ENCODE results near the gene MRPL55. TPM values are rescaled to one million over a fixed set of nuclear protein-coding genes. Genes with fewer than 3 reads are reported as not detected.

The MRPL55 gene
- total and polyA plus RNA-seq, 4 donors = 44.4 to 137 (median 73.3) TPM

DNA sequence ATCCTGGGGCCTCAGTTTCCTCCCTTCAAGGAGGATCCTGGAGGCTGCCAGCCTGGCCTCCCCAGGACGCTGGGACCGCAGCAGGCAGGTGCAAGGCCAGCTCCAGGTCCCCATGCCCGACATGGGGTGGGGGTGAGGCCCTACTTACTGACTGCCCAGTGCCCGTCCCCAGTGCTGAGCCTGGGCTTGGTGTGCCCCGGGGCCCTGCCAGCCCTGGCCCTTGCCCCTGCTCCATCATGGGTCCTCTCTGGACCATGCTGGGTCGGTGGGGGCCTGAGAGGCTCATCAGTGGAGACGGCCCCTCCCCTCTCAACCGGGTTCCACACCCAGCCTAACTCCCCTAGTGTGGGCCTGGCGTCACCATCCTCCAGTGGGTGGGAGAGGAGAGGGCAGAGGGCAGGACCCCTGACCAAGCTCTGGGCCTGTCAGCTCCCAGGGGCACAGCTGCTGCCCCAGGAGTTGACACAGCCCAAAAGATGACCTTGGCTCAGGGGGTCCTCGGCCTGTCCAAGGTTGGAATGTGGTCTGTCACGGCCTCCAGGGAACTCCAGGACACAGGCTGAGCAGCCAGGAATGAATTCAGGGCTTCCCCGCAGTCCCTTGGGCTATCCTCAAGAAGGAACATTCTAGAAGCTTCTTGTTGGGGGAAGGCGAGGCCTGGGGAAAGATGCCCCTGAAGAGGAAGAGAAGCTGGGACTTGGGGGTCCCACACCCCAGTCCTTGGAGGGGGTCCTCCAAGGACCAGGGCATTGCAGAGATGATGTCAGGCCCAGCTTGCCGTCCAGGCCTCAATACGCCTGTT, 44.2 kb downstream of the MRPL55 start:
- Histone ChIP-seq H3K27ac (ENCODE audit: low read depth in 1 of 2, low read length in 1 of 2) (no peak overlapping the region), H3K4me1 (ENCODE audit: control insufficient read depth in 5 of 5, insufficient read depth in 5 of 5, low read length in 5 of 5) (peaks cover 0 to 2% (median 0%) of the 10 kb centered on the region in 5 donors), H3K36me3 (ENCODE audit: control insufficient read depth in 4 of 4, insufficient read depth in 4 of 4, low read length in 4 of 4) (no peaks in the 10 kb centered on the region), H3K4me3 (no peak overlapping the region), H3K9me3 (ENCODE audit: control insufficient read depth in 4 of 4, insufficient read depth in 3 of 4, low read length in 3 of 4) (peaks cover 0 to 2% (median 0%) of the 10 kb centered on the region in 4 donors), H3K27me3 (ENCODE audit: control insufficient read depth in 3 of 3, insufficient read depth in 3 of 3, low read length in 2 of 3) (peaks cover 5 to 37% (median 34%) of the 10 kb centered on the region in 3 donors), H3K9ac (ENCODE audit: insufficient read depth in 1 of 2, low read length in 2 of 2) (no peak overlapping the region)
- WGBS, 2 donors = 76 to 80% methylated on average over 15 of the region's 15 CpGs
- DNase-seq (no peak), ATAC-seq (ENCODE audit: insufficient read depth, low FRiP score) (no peak)
- TF ChIP-seq, protein P1, sequence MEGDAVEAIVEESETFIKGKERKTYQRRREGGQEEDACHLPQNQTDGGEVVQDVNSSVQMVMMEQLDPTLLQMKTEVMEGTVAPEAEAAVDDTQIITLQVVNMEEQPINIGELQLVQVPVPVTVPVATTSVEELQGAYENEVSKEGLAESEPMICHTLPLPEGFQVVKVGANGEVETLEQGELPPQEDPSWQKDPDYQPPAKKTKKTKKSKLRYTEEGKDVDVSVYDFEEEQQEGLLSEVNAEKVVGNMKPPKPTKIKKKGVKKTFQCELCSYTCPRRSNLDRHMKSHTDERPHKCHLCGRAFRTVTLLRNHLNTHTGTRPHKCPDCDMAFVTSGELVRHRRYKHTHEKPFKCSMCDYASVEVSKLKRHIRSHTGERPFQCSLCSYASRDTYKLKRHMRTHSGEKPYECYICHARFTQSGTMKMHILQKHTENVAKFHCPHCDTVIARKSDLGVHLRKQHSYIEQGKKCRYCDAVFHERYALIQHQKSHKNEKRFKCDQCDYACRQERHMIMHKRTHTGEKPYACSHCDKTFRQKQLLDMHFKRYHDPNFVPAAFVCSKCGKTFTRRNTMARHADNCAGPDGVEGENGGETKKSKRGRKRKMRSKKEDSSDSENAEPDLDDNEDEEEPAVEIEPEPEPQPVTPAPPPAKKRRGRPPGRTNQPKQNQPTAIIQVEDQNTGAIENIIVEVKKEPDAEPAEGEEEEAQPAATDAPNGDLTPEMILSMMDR (IDR thresholded peaks at IDR 0.05; ENCODE audit: control extremely low read depth, extremely low read depth) = no peak

DNA sequence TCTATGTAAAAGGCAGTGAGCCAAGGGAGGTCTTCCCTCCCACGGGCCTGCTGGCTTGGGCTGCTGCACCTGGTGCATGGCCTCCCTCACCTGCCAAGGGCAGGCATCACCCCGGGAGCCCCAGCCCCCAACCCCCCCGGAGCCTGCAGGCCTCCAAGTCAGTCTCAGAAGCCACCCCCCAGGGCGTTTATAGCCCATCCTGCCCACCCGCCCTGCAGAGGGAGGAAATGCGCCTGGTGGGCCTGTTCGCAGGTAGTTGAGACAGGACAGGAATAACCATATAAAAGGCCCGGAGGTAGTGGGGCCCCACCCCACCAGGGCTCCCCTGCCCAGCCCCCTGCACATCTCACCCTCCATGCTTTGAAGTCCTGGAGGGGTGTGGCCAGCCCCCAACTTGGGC, 44.8 kb downstream of the MRPL55 start:
- Histone ChIP-seq H3K9ac (ENCODE audit: insufficient read depth in 1 of 2, low read length in 2 of 2) (no peak overlapping the region), H3K9me3 (ENCODE audit: control insufficient read depth in 4 of 4, insufficient read depth in 3 of 4, low read length in 3 of 4) (peaks cover 0 to 2% (median 0%) of the 10 kb centered on the region in 4 donors)
- ATAC-seq (ENCODE audit: insufficient read depth, low FRiP score) = no peak

DNA sequence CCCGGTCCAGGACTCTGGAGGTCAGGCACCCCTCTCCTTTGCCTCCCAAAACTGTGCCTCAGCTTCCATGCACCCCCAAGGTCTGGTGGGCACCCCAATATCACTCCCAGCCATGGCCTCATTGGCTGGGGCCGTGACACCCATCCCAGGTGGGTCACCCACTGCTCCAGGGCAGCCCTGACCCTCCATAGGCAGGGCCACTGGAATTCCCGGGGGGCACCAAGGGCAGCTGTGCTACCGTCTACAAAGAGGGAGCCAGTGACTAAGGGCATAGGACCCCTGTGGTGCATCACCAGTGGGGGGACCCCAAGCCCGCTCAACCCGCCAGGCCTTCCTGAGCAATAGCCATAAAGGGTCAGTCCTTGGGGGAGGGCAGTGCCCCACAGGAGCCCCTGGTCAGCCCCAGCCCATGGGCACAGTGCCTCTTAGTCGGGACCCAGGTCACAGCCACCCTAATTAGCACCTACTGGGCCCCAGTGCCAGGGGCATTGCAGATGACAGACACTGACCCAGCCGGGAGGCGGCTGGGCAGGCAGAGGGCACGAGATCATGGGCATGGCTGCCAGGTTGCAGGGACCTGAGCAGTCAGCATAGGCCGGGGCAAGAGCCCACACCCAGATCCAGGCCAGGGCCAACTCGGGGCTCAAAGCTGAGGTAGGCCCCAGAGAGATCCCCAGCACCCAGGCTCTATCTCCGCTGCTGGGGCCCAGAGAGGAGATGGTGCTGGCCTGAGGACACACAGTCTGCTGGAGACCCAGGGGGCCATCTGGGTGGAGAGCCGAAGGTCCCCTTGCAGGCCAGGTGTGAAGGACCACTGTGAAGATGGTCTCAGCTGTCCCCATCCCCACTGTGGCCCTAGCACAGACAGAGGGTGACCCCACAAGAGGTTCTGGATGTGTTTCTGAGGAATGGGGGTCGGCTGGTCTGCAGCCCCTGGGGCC, 45.6 kb downstream of the MRPL55 start:
- DNase-seq = no peak
- no peaks in the 10 kb centered on the region for H3K36me3 ChIP-seq (ENCODE audit: control insufficient read depth in 4 of 4, insufficient read depth in 4 of 4, low read length in 4 of 4)
- WGBS, 2 donors = 86% methylated on average over 15 of the region's 15 CpGs
- peaks cover 0 to 4% (median 0%) of the 10 kb centered on the region in 4 donors for H3K9me3 ChIP-seq (ENCODE audit: control insufficient read depth in 4 of 4, insufficient read depth in 3 of 4, low read length in 3 of 4)
- H3K27me3 ChIP-seq (ENCODE audit: control insufficient read depth in 3 of 3, insufficient read depth in 3 of 3, low read length in 2 of 3) = peaks cover 5 to 36% (median 34%) of the 10 kb centered on the region in 3 donors
- H3K4me3 ChIP-seq = no peak overlapping the region
- H3K9ac ChIP-seq (ENCODE audit: insufficient read depth in 1 of 2, low read length in 2 of 2) = no peak overlapping the region
- ATAC-seq (ENCODE audit: insufficient read depth, low FRiP score) = no peak
- no peak overlapping the region for H3K27ac ChIP-seq (ENCODE audit: low read depth in 1 of 2, low read length in 1 of 2)
- TF ChIP-seq, protein P1 (IDR thresholded peaks at IDR 0.05; ENCODE audit: control extremely low read depth, extremely low read depth) = no peak
- H3K4me1 ChIP-seq (ENCODE audit: control insufficient read depth in 5 of 5, insufficient read depth in 5 of 5, low read length in 5 of 5) = peaks cover 0 to 9% (median 0%) of the 10 kb centered on the region in 5 donors

More for the DNA sequence above, 44.8 kb downstream of the MRPL55 start:
- TF ChIP-seq, protein P1 (IDR thresholded peaks at IDR 0.05; ENCODE audit: control extremely low read depth, extremely low read depth) = no peak
- Histone ChIP-seq H3K36me3 (ENCODE audit: control insufficient read depth in 4 of 4, insufficient read depth in 4 of 4, low read length in 4 of 4) (no peaks in the 10 kb centered on the region), H3K4me1 (ENCODE audit: control insufficient read depth in 5 of 5, insufficient read depth in 5 of 5, low read length in 5 of 5) (peaks cover 0 to 5% (median 0%) of the 10 kb centered on the region in 5 donors), H3K4me3 (no peak overlapping the region), H3K27me3 (ENCODE audit: control insufficient read depth in 3 of 3, insufficient read depth in 3 of 3, low read length in 2 of 3) (peaks cover 5 to 38% (median 34%) of the 10 kb centered on the region in 3 donors), H3K27ac (ENCODE audit: low read depth in 1 of 2, low read length in 1 of 2) (no peak overlapping the region)
- WGBS, 2 donors = 58 to 59% methylated on average over 8 of the region's 8 CpGs
- DNase-seq = no peak
